Osteoblast (primary cell): Measurements from ENCODE around the gene KCNA2. TPM values are rescaled to one million over a fixed set of nuclear protein-coding genes. Genes with fewer than 3 reads are reported as not detected.

Source experiments
- DNase-seq: peaks from one replicate; pipeline ENCODE4 v3.0.0; 2011; ENCODE audit warnings: low spot score, mixed read lengths; ENCODE audit not compliant: insufficient read length; ENCODE audit errors: missing footprints
- H2AFZ ChIP-seq: 2 replicates; pipeline ENCODE4 v1.6.0; 2011; ENCODE audit warnings: mild to moderate bottlenecking, low read length
- H3K27ac ChIP-seq: 2 replicates; pipeline ENCODE4 v1.5.1; 2011; ENCODE audit warnings: mild to moderate bottlenecking, low read depth, low read length, moderate library complexity
- H3K27me3 ChIP-seq: 2 replicates; pipeline ENCODE4 v1.6.0; 2012; ENCODE audit warnings: mild to moderate bottlenecking, control low read depth, inconsistent platforms, low read length, moderate library complexity; ENCODE audit not compliant: insufficient read depth
- H3K36me3 ChIP-seq: 2 replicates; pipeline ENCODE4 v1.5.1; 2011; ENCODE audit warnings: mild to moderate bottlenecking, low read length, control low read depth, moderate library complexity; ENCODE audit not compliant: insufficient read depth
- H3K4me1 ChIP-seq: 2 replicates; pipeline ENCODE4 v1.5.1; 2011; ENCODE audit warnings: mild to moderate bottlenecking, low read length, control low read depth, moderate library complexity; ENCODE audit not compliant: insufficient read depth
- H3K4me2 ChIP-seq: 2 replicates; pipeline ENCODE4 v1.6.0; 2011; ENCODE audit warnings: mild to moderate bottlenecking, low read length; ENCODE audit not compliant: insufficient read depth
- H3K4me3 ChIP-seq: fragments of 200-600 bp; sonication (generic); 3 replicates; pipeline ENCODE4 v1.5.1; 2012; ENCODE audit warnings: mild to moderate bottlenecking, low read length, inconsistent platforms; ENCODE audit not compliant: insufficient read depth
- H3K79me2 ChIP-seq: 2 replicates; pipeline ENCODE4 v1.6.0; 2012; ENCODE audit warnings: mild to moderate bottlenecking, low read length, control low read depth, inconsistent platforms; ENCODE audit not compliant: insufficient read depth
- H3K9me3 ChIP-seq: 2 replicates; pipeline ENCODE4 v1.5.1; 2011; ENCODE audit warnings: low read depth, low read length, control low read depth
- H4K20me1 ChIP-seq: 2 replicates; pipeline ENCODE4 v1.6.0; 2012; ENCODE audit warnings: mild to moderate bottlenecking, low read length, control low read depth; ENCODE audit not compliant: insufficient read depth
- total RNA-seq: library from RNA; depleted of rRNA; stranded (reverse); fragments of >200 nt; gene quantifications from 2 replicates; pipeline ENCODE4 v1.2.3, GENCODE V29; 2012
- TF ChIP-seq, protein P1 (sequence below): IDR thresholded peaks from 2 replicates; pipeline ENCODE4 v1.5.1; 2011; ENCODE audit warnings: mild to moderate bottlenecking, low read depth, low read length, moderate library complexity; ENCODE audit errors: extremely low read depth

The KCNA2 gene
- total RNA-seq, 1 donor = not detected

GRCh38 chr1:110608247-110608646 is 2.1 kb upstream of the KCNA2 start:
- no peak overlapping the region for H2AFZ ChIP-seq
- H3K27ac ChIP-seq = no peak overlapping the region
- DNase-seq = no peak
- H3K4me3 ChIP-seq = no peak overlapping the region
- H4K20me1 ChIP-seq = no peaks in the 10 kb centered on the region
- H3K79me2 ChIP-seq = no peaks in the 10 kb centered on the region
- no peaks in the 10 kb centered on the region for H3K9me3 ChIP-seq
- TF ChIP-seq, protein P1, sequence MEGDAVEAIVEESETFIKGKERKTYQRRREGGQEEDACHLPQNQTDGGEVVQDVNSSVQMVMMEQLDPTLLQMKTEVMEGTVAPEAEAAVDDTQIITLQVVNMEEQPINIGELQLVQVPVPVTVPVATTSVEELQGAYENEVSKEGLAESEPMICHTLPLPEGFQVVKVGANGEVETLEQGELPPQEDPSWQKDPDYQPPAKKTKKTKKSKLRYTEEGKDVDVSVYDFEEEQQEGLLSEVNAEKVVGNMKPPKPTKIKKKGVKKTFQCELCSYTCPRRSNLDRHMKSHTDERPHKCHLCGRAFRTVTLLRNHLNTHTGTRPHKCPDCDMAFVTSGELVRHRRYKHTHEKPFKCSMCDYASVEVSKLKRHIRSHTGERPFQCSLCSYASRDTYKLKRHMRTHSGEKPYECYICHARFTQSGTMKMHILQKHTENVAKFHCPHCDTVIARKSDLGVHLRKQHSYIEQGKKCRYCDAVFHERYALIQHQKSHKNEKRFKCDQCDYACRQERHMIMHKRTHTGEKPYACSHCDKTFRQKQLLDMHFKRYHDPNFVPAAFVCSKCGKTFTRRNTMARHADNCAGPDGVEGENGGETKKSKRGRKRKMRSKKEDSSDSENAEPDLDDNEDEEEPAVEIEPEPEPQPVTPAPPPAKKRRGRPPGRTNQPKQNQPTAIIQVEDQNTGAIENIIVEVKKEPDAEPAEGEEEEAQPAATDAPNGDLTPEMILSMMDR = no peak
- no peak overlapping the region for H3K4me2 ChIP-seq
- H3K4me1 ChIP-seq = no peaks in the 10 kb centered on the region
- H3K36me3 ChIP-seq = no peaks in the 10 kb centered on the region
- H3K27me3 ChIP-seq = peaks cover 60% of the 10 kb centered on the region

- no peak overlapping the region for H3K4me3 ChIP-seq
- H2AFZ ChIP-seq = no peak overlapping the region
- no peak overlapping the region for H3K27ac ChIP-seq
- peak; percentile 80 for DNase-seq
- H3K4me2 ChIP-seq = no peak overlapping the region
- no peaks in the 10 kb centered on the region for H3K79me2 ChIP-seq
- H3K9me3 ChIP-seq = no peaks in the 10 kb centered on the region
- H4K20me1 ChIP-seq = no peaks in the 10 kb centered on the region
- H3K4me1 ChIP-seq = no peaks in the 10 kb centered on the region
- H3K27me3 ChIP-seq = peaks cover 60% of the 10 kb centered on the region
- H3K36me3 ChIP-seq = no peaks in the 10 kb centered on the region
- TF ChIP-seq, protein P1 = no peak
Measured at GRCh38 chr1:110607536-110608230, 1.5 kb upstream of the KCNA2 start.

DNA sequence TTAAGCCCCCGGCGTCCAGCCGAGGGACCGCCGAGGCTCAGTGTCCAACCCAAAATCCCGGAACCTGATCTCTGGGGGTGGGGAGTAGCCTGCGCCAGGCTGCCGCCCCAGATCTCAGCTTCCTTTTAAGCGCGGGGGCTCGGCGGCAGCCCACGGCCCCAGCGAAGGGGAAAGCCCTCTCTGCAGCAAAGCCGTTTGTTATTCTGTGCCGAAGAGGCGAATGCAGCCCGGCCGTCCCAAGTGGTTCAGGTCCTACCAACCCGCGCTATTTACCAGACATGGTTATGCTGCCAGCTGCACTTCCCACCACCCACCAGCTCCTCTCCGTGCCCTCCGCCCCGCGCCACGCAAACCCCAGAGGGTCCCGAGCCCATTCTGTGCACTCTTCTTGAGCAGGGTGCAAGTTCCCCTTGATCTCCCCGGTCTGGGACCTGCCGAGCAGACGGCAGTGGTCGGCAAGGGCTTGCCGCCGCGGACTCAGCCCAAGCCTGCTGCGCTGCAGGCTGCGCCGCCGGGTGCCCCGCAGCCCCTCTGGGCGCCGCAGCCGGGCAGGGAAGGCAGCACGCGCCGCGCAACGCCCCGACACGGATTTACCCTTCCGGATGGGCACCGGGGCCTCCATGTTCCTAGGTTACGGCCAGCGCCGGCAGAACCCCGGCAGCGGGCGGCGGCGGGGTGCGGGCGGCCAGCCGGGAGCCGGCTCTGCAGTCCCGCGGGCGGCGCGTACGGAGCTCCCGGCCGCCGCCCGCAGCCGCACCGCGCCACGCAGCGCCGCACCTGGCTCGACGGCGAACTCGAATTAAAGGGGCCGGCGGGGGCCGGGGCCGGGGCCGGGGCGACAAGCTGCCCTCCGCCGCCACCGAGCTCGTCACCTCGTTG is 738 bp upstream of the KCNA2 start:
- Histone ChIP-seq H3K4me2 (no peak overlapping the region), H3K27me3 (peaks cover 60% of the 10 kb centered on the region), H3K36me3 (no peaks in the 10 kb centered on the region), H2AFZ (no peak overlapping the region), H3K79me2 (no peaks in the 10 kb centered on the region), H3K4me3 (peak overlapping the region; percentile 19), H3K27ac (no peak overlapping the region), H3K4me1 (no peaks in the 10 kb centered on the region), H3K9me3 (no peaks in the 10 kb centered on the region), H4K20me1 (no peaks in the 10 kb centered on the region)
- peak; percentile 71 for DNase-seq
- TF ChIP-seq, protein P1 = no peak

DNA sequence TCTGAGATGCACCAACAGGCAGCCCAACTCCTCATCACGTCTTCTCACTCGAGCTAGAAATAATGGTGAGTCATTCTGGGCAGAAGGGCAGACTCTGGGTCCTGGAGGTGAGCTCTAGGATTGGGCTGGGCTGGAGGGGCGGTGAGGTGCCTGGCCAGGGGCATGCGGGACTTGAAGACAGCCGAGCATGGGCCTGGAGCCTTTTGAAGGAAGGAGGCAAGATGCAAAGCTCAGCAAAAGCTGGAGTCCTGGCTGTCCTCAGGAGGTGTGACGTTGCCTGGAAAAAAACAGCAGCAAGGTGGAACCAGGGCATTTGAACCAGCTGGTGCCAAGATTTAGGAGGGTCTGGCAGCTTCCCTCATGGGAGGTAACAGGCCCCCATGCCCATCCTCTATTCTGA is 712 bp downstream of the KCNA2 start:
- TF ChIP-seq, protein P1 = no peak
- Histone ChIP-seq H4K20me1 (no peaks in the 10 kb centered on the region), H3K27me3 (peaks cover 57% of the 10 kb centered on the region), H3K4me2 (no peak overlapping the region), H3K27ac (no peak overlapping the region), H3K4me3 (no peak overlapping the region), H3K79me2 (no peaks in the 10 kb centered on the region), H3K36me3 (no peaks in the 10 kb centered on the region), H3K9me3 (no peaks in the 10 kb centered on the region), H2AFZ (no peak overlapping the region), H3K4me1 (no peaks in the 10 kb centered on the region)
- no peak for DNase-seq
